ENCODE measurements around the gene TTLL5. TPM values are rescaled to one million over a fixed set of nuclear protein-coding genes. Genes with fewer than 3 reads are reported as not detected.

TTLL5 gene
- total and polyA plus RNA-seq, 2 of the 4 experiments (the other 2 are of a cell fraction): 11.9 to 16.7 TPM

GRCh38 chr14:75723716-75724115, 62.7 kb downstream of the TTLL5 start:
- Histone ChIP-seq H3K14ac (replicated peaks; ENCODE audit: low read depth, low read length) (no peak overlapping the region), H4K8ac (ENCODE audit: low read depth in 2 of 2, low read length in 2 of 2) (no peak overlapping the region), H2BK20ac (ENCODE audit: low read depth, low read length) (no peak overlapping the region), H2AK9ac (replicated peaks; ENCODE audit: low read depth, low read length, poor library complexity) (no peak overlapping the region), H2BK5ac (ENCODE audit: low read depth, low read length, poor library complexity, severe bottlenecking) (no peak overlapping the region), H4K91ac (ENCODE audit: insufficient read depth, low read depth, low read length) (no peak overlapping the region), H3K18ac (ENCODE audit: low read depth, low read length) (no peak overlapping the region), H2AK5ac (ENCODE audit: low read depth, low read length) (no peak overlapping the region), H4K20me1 (ENCODE audit: insufficient read depth, low read length) (peaks cover 5% of the 10 kb centered on the region; the same call in 1 of the 2 replicates), H3K56ac (ENCODE audit: extremely low read depth, insufficient read depth, low read length) (no peak overlapping the region), H3K4me2 (ENCODE audit: low read depth, low read length) (no peak overlapping the region), H3K79me1 (ENCODE audit: low read depth in 1 of 2, low read length in 2 of 2) (no peaks in the 10 kb centered on the region), H3K36me3 (ENCODE audit: control insufficient read depth, insufficient read depth, low read length) (peaks cover 11% of the 10 kb centered on the region), H3K27ac (ENCODE audit: insufficient read depth, low read length) (no peak overlapping the region), H2BK15ac (ENCODE audit: low read depth, low read length) (no peak overlapping the region), H2BK120ac (ENCODE audit: low read depth, low read length) (no peak overlapping the region), H3K4me3 (ENCODE audit: insufficient read depth, low read depth, low read length) (no peak overlapping the region), H3K9ac (ENCODE audit: low read depth, low read length) (no peak overlapping the region), H3K4me1 (ENCODE audit: control insufficient read depth, insufficient read depth, low read length) (no peaks in the 10 kb centered on the region), H3K9me3 (ENCODE audit: control insufficient read depth, insufficient read depth, low read length) (peaks cover 2% of the 10 kb centered on the region; the same call in 1 of the 2 replicates), H3K23ac (ENCODE audit: low read depth, low read length) (no peak overlapping the region), H3K27me3 (ENCODE audit: control insufficient read depth, insufficient read depth, low read length) (peaks cover 18% of the 10 kb centered on the region), H4K5ac (ENCODE audit: low read depth, low read length) (no peak overlapping the region), H3K4ac (ENCODE audit: low read depth, low read length) (no peak overlapping the region), H2AFZ (replicated peaks; ENCODE audit: low read length, poor library complexity) (no peak overlapping the region), H3K9me1 (ENCODE audit: insufficient read depth, low read length) (no peaks in the 10 kb centered on the region)
- ATAC-seq (ENCODE audit: low read depth) (no peak), DNase-seq (no peak)
- POLR2A ChIA-PET (ENCODE audit: unreplicated experiment): no interaction called here
- dilution Hi-C loops (cut with HindIII; ENCODE audit: low sequenced_read_pairs, unreplicated experiment): no loop called here
- intact Hi-C loops (cut with micrococcal nuclease): no loop called here
- no TSS peak for BruUV-seq (replicated peaks)
- TF ChIP-seq FOS (IDR thresholded peaks at IDR 0.05; ENCODE audit: low read depth, low read length): no peak
- TF ChIP-seq CEBPB (IDR thresholded peaks at IDR 0.05; ENCODE audit: low read depth, low read length): no peak
- no peak for TF ChIP-seq BHLHE40 (IDR thresholded peaks at IDR 0.05; ENCODE audit: low read depth, low read length)
- TF ChIP-seq, protein P1, sequence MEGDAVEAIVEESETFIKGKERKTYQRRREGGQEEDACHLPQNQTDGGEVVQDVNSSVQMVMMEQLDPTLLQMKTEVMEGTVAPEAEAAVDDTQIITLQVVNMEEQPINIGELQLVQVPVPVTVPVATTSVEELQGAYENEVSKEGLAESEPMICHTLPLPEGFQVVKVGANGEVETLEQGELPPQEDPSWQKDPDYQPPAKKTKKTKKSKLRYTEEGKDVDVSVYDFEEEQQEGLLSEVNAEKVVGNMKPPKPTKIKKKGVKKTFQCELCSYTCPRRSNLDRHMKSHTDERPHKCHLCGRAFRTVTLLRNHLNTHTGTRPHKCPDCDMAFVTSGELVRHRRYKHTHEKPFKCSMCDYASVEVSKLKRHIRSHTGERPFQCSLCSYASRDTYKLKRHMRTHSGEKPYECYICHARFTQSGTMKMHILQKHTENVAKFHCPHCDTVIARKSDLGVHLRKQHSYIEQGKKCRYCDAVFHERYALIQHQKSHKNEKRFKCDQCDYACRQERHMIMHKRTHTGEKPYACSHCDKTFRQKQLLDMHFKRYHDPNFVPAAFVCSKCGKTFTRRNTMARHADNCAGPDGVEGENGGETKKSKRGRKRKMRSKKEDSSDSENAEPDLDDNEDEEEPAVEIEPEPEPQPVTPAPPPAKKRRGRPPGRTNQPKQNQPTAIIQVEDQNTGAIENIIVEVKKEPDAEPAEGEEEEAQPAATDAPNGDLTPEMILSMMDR (conservative IDR thresholded peaks at IDR 0.05; ENCODE audit: low read depth, low read length): no peak
- TF ChIP-seq RAD21 (IDR thresholded peaks at IDR 0.05; ENCODE audit: low read length): no peak
- TF ChIP-seq SMC3 (IDR thresholded peaks at IDR 0.05; ENCODE audit: low read depth, low read length): no peak
- TF ChIP-seq MXI1 (IDR thresholded peaks at IDR 0.05; ENCODE audit: borderline replicate concordance, low read depth, low read length): no peak
- no peak for TF ChIP-seq MAZ (IDR thresholded peaks at IDR 0.05; ENCODE audit: borderline replicate concordance, low read depth, low read length)
- TF ChIP-seq, protein P2, sequence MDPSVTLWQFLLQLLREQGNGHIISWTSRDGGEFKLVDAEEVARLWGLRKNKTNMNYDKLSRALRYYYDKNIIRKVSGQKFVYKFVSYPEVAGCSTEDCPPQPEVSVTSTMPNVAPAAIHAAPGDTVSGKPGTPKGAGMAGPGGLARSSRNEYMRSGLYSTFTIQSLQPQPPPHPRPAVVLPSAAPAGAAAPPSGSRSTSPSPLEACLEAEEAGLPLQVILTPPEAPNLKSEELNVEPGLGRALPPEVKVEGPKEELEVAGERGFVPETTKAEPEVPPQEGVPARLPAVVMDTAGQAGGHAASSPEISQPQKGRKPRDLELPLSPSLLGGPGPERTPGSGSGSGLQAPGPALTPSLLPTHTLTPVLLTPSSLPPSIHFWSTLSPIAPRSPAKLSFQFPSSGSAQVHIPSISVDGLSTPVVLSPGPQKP (IDR thresholded peaks at IDR 0.05; ENCODE audit: borderline replicate concordance, low read depth, low read length): no peak
- in situ Hi-C loops (cut with MboI; ENCODE audit: low sequenced_read_pairs): loop anchor here (25.0 kb wide), 2 partner anchors 639 to 914 kb away; no protein-coding TSS in a partner anchor
- WGBS, 2 experiments (ENCODE audit: extremely low coverage in 2 of 2, insufficient read length in 1 of 2): no CpG with 5 or more reads among the region's 1 CpG
- CTCF ChIA-PET: no interaction called here
